HepG2 (cell line): Measurements from ENCODE around the gene SERTAD3. TPM values are rescaled to one million over a fixed set of nuclear protein-coding genes. Genes with fewer than 3 reads are reported as not detected.

Experiments
- GFI1 ChIP-seq: sonication (generic); formaldehyde crosslinking; IDR thresholded peaks from 2 replicates; pipeline ENCODE4 v1.5.0; 2020; ENCODE audit warnings: missing genetic modification reagents, mild to moderate bottlenecking, borderline replicate concordance
- GLI4 ChIP-seq: sonication (generic); formaldehyde crosslinking; IDR thresholded peaks from 2 replicates; pipeline ENCODE4 v1.5.1; 2020; ENCODE audit warnings: missing genetic modification reagents, mild to moderate bottlenecking, moderate library complexity, borderline replicate concordance
- GZF1 ChIP-seq: sonication (generic); formaldehyde crosslinking; IDR thresholded peaks from 2 replicates; pipeline ENCODE4 v1.5.1; 2020; ENCODE audit warnings: mild to moderate bottlenecking, missing genetic modification reagents
- IKZF4 ChIP-seq: sonication (generic); formaldehyde crosslinking; IDR thresholded peaks from 2 replicates; pipeline ENCODE4 v1.5.1; 2020; ENCODE audit warnings: borderline replicate concordance, mild to moderate bottlenecking, low read depth, missing genetic modification reagents; ENCODE audit errors: not compliant biosample characterization
- IKZF5 ChIP-seq: IDR thresholded peaks from 2 replicates; pipeline ENCODE4 v1.6.1; 2018; ENCODE audit warnings: missing genetic modification reagents, mild to moderate bottlenecking, missing compliant biosample characterization
- JUND ChIP-seq: sonication (generic); formaldehyde crosslinking; IDR thresholded peaks from 2 replicates; pipeline ENCODE4 v1.8.0; 2022; ENCODE audit warnings: mild to moderate bottlenecking, missing genetic modification reagents
- PATZ1 ChIP-seq: sonication (generic); formaldehyde crosslinking; IDR thresholded peaks from 2 replicates; pipeline ENCODE4 v1.4.0; 2020; ENCODE audit warnings: missing genetic modification reagents
- RAD21 ChIP-seq: fragments of 450-650 bp; formaldehyde crosslinking; IDR thresholded peaks from 2 replicates; pipeline ENCODE4 v1.5.0; 2020; ENCODE audit warnings: mild to moderate bottlenecking
- RBAK ChIP-seq: sonication (generic); formaldehyde crosslinking; IDR thresholded peaks from 2 replicates; pipeline ENCODE4 v1.5.1; 2020; ENCODE audit warnings: mild to moderate bottlenecking, missing genetic modification reagents
- RFXANK ChIP-seq: IDR thresholded peaks from 2 replicates; pipeline ENCODE4 v1.6.1; 2016
- SMAD1 ChIP-seq: sonication (generic); formaldehyde crosslinking; IDR thresholded peaks from 2 replicates; pipeline ENCODE4 v1.4.0; 2020; ENCODE audit warnings: missing genetic modification reagents, low read depth, mild to moderate bottlenecking, borderline replicate concordance
- SRSF4 ChIP-seq: fragments of 200-400 bp; formaldehyde crosslinking; IDR thresholded peaks from one replicate; pipeline ENCODE4 v1.6.1; 2018; ENCODE audit warnings: mild to moderate bottlenecking, low read depth, low read length, moderate library complexity; ENCODE audit not compliant: poor library complexity, severe bottlenecking
- STAG1 ChIP-seq: sonication (generic); formaldehyde crosslinking; IDR thresholded peaks from 2 replicates; pipeline ENCODE4 v1.4.0; 2020; ENCODE audit warnings: missing genetic modification reagents
- TEAD2 ChIP-seq: sonication (generic); formaldehyde crosslinking; IDR thresholded peaks from 2 replicates; pipeline ENCODE4 v1.9.0; 2021; ENCODE audit warnings: missing genetic modification reagents
- ZNF234 ChIP-seq: sonication (generic); formaldehyde crosslinking; conservative IDR thresholded peaks from 2 replicates; pipeline ENCODE4 v1.5.1; 2020; ENCODE audit warnings: mild to moderate bottlenecking, missing genetic modification reagents
- ZNF292 ChIP-seq: sonication (generic); formaldehyde crosslinking; IDR thresholded peaks from 2 replicates; pipeline ENCODE4 v1.8.1; 2022; ENCODE audit warnings: mild to moderate bottlenecking, low read depth, missing genetic modification reagents, borderline replicate concordance
- ZNF326 ChIP-seq: sonication (generic); formaldehyde crosslinking; IDR thresholded peaks from 2 replicates; pipeline ENCODE4 v1.4.0; 2020; ENCODE audit warnings: missing genetic modification reagents, borderline replicate concordance
- ZNF639 ChIP-seq: conservative IDR thresholded peaks from 2 replicates; pipeline ENCODE4 v1.6.1; 2018; ENCODE audit warnings: missing genetic modification reagents
- ZNF660 ChIP-seq: sonication (generic); formaldehyde crosslinking; IDR thresholded peaks from 2 replicates; pipeline ENCODE4 v1.5.1; 2020; ENCODE audit warnings: mild to moderate bottlenecking, low read depth, missing genetic modification reagents, borderline replicate concordance
- ZNF672 ChIP-seq: sonication (generic); formaldehyde crosslinking; IDR thresholded peaks from 2 replicates; pipeline ENCODE4 v1.8.1; 2022; ENCODE audit warnings: missing genetic modification reagents
- ZXDC ChIP-seq: sonication (generic); formaldehyde crosslinking; IDR thresholded peaks from 2 replicates; pipeline ENCODE4 v1.5.0; 2020; ENCODE audit warnings: mild to moderate bottlenecking, missing genetic modification reagents
- polyA plus RNA-seq, 8 experiments: library from polyadenylated mRNA; depleted of rRNA in 3 of 8; stranded (reverse) in 7 of 8; unstranded in 1 of 8; fragments of >200 nt; fragmentation: Illumina TruSeq in 4 of 8; extraction: Trizol in 4 of 8; gene quantifications; 2 replicates each; pipeline versions ENCODE4 v1.2.1 to v1.2.3, GENCODE V29; 2011 to 2016; ENCODE audit warnings: low read depth in 4 of 8, missing spikeins in 1 of 8, mixed read lengths in 1 of 8; ENCODE audit not compliant: insufficient read depth in 1 of 8
- total RNA-seq, 5 experiments: library from RNA; depleted of rRNA; stranded (reverse); fragments of >200 nt; fragmentation: Illumina TruSeq; extraction: Trizol; gene quantifications; 2 replicates each; pipeline ENCODE4 v1.2.3, GENCODE V29; 2016; ENCODE audit warnings: low read depth in 1 of 5

SERTAD3 gene
- total and polyA plus RNA-seq, 2 of the 13 experiments (the other 11 are each of a cell fraction or from before 2014, with no cell fraction given) = 9.6 to 16.9 TPM

- TF ChIP-seq GFI1 (CRISPR knock-in tag) = peak; percentile 18; the same call in 1 of the 2 replicates
- TF ChIP-seq ZNF292 (CRISPR knock-in tag) = peak; percentile 20; the same call in 1 of the 2 replicates
- TF ChIP-seq PATZ1 = peak; percentile 99
- no peak for TF ChIP-seq ZNF326
- no peak for TF ChIP-seq ZNF660
- TF ChIP-seq RFXANK (CRISPR knock-in tag) = no peak
- TF ChIP-seq SMAD1 (CRISPR knock-in tag) = peak; percentile 70; the same call in 1 of the 2 replicates
- 0 out of 2 replicates have a peak, but pooled peaks have one; percentile 10 for TF ChIP-seq ZXDC (CRISPR knock-in tag)
- peak; percentile 82; the same call in 1 of the 2 replicates for TF ChIP-seq GLI4 (CRISPR knock-in tag)
- TF ChIP-seq RBAK (CRISPR knock-in tag) = no peak
- no peak for TF ChIP-seq TEAD2
- TF ChIP-seq ZNF639 (CRISPR knock-in tag) = no peak; the same call in 1 of the 2 replicates
- TF ChIP-seq ZNF672 = no peak
- no peak for TF ChIP-seq GZF1 (CRISPR knock-in tag)
- TF ChIP-seq JUND = no peak; the same call in 1 of the 2 replicates
- TF ChIP-seq IKZF5 = peak; percentile 76
- TF ChIP-seq RAD21 (CRISPR knock-in tag) = peak; percentile 92
- TF ChIP-seq SRSF4 = no peak
- TF ChIP-seq ZNF234 (CRISPR knock-in tag) = no peak
- peak; percentile 51 for TF ChIP-seq STAG1 (CRISPR knock-in tag)
- peak; percentile 92 for TF ChIP-seq IKZF4 (CRISPR knock-in tag)
These were observed 23.1 kb downstream of the SERTAD3 start (continued) for GRCh38 chr19:40420766-40421765.
